OCI-LY1 (cell line): Measurements from ENCODE around the gene ARIH1.

ENCODE experiments used
- H2AFZ ChIP-seq: fragments of 200-600 bp; sonication (generic), shearing (Covaris generic); 2 replicates; pipeline ENCODE4 v1.6.0; 2014; ENCODE audit warnings: antibody characterized with exemption, mild to moderate bottlenecking, low read length
- H3F3A ChIP-seq: fragments of 200-600 bp; sonication (generic), shearing (Covaris generic); 2 replicates; pipeline ENCODE4 v1.6.0; 2014; ENCODE audit warnings: mild to moderate bottlenecking, antibody characterized with exemption, low read length, moderate library complexity; ENCODE audit not compliant: insufficient read depth
- H3K27ac ChIP-seq: fragments of 200-600 bp; sonication (generic); 2 replicates; pipeline ENCODE4 v1.5.1; 2014; ENCODE audit warnings: low read length, mixed run types, mild to moderate bottlenecking, low read depth; ENCODE audit not compliant: poor library complexity, severe bottlenecking
- H3K27me3 ChIP-seq: fragments of 200-600 bp; sonication (generic); 2 replicates; pipeline ENCODE4 v1.6.0; 2014; ENCODE audit warnings: antibody characterized with exemption, mild to moderate bottlenecking, low read length, moderate library complexity; ENCODE audit not compliant: insufficient read depth
- H3K36me3 ChIP-seq: fragments of 200-600 bp; sonication (generic); 2 replicates; pipeline ENCODE4 v1.6.1; 2014; ENCODE audit warnings: mild to moderate bottlenecking, antibody characterized with exemption, low read length, moderate library complexity, mixed read lengths; ENCODE audit not compliant: insufficient read depth
- H3K4me1 ChIP-seq: fragments of 200-600 bp; sonication (generic); 2 replicates; pipeline ENCODE4 v1.5.1; 2014; ENCODE audit warnings: mild to moderate bottlenecking, low read length, moderate library complexity; ENCODE audit not compliant: insufficient read depth, severe bottlenecking
- H3K4me2 ChIP-seq: fragments of 200-600 bp; sonication (generic), shearing (Covaris generic); 2 replicates; pipeline ENCODE4 v1.6.1; 2014; ENCODE audit warnings: low read length
- H3K4me3 ChIP-seq: fragments of 200-600 bp; sonication (generic); 2 replicates; pipeline ENCODE4 v1.5.1; 2014; ENCODE audit warnings: low read length, low read depth, mild to moderate bottlenecking, mixed read lengths; ENCODE audit not compliant: poor library complexity, severe bottlenecking
- H3K79me2 ChIP-seq: fragments of 200-600 bp; shearing (Covaris generic); 2 replicates; pipeline ENCODE4 v1.6.1; 2016; ENCODE audit warnings: mixed run types, low read length, mixed read lengths; ENCODE audit not compliant: insufficient read depth
- H3K9ac ChIP-seq: fragments of 200-600 bp; sonication (generic), shearing (Covaris generic); 2 replicates; pipeline ENCODE4 v1.6.1; 2014; ENCODE audit warnings: mild to moderate bottlenecking, low read length, mixed read lengths
- H3K9me2 ChIP-seq: fragments of 200-600 bp; sonication (generic), shearing (Covaris generic); 2 replicates; pipeline ENCODE4 v1.6.1; 2014; ENCODE audit warnings: low read depth, mild to moderate bottlenecking, low read length, mixed read lengths
- H3K9me3 ChIP-seq: fragments of 200-600 bp; shearing (Covaris generic); 2 replicates; pipeline ENCODE4 v1.6.1; 2014; ENCODE audit warnings: low read length, mixed read lengths
- H4K20me1 ChIP-seq: fragments of 200-600 bp; sonication (generic), shearing (Covaris generic); 2 replicates; pipeline ENCODE4 v1.6.0; 2016; ENCODE audit warnings: mild to moderate bottlenecking, low read length; ENCODE audit not compliant: insufficient read depth
- CTCF ChIP-seq: fragments of 200-600 bp; sonication (generic), shearing (Covaris generic); IDR thresholded peaks from 2 replicates; pipeline ENCODE4 v1.5.1; 2017; ENCODE audit warnings: mild to moderate bottlenecking, antibody characterized with exemption, low read length, moderate library complexity, mixed read lengths
- EZH2 ChIP-seq: fragments of 200-600 bp; sonication (generic), shearing (Covaris generic); IDR thresholded peaks from 2 replicates; pipeline ENCODE4 v1.8.0; 2017; ENCODE audit warnings: borderline replicate concordance, mixed run types, mild to moderate bottlenecking, antibody characterized with exemption, low read length, moderate library complexity, mixed read lengths

Gene ARIH1

GRCh38 chr15:72564091-72564490 lies 90.0 kb downstream of the ARIH1 start:
- no peak for TF ChIP-seq EZH2
- no peak for TF ChIP-seq CTCF
- Histone ChIP-seq H3K4me2 (no peak overlapping the region), H2AFZ (no peak overlapping the region), H3K79me2 (no peaks in the 10 kb centered on the region), H3K4me3 (no peak overlapping the region), H3K9me3 (no peaks in the 10 kb centered on the region), H3F3A (no peaks in the 10 kb centered on the region), H3K4me1 (no peaks in the 10 kb centered on the region), H3K9ac (no peak overlapping the region), H3K27me3 (no peaks in the 10 kb centered on the region), H4K20me1 (no peaks in the 10 kb centered on the region), H3K9me2 (no peaks in the 10 kb centered on the region), H3K27ac (no peak overlapping the region), H3K36me3 (peaks cover 56% of the 10 kb centered on the region; the same call in 1 of the 2 replicates)

GRCh38 chr15:72566973-72567372 lies 92.8 kb downstream of the ARIH1 start:
- Histone ChIP-seq H3K79me2 (no peaks in the 10 kb centered on the region), H3K9ac (no peak overlapping the region), H3K36me3 (peaks cover 75% of the 10 kb centered on the region), H3K4me3 (no peak overlapping the region), H3K27me3 (no peaks in the 10 kb centered on the region), H2AFZ (no peak overlapping the region), H3K4me2 (no peak overlapping the region), H3K9me2 (no peaks in the 10 kb centered on the region), H3F3A (no peaks in the 10 kb centered on the region), H3K9me3 (no peaks in the 10 kb centered on the region), H3K27ac (no peak overlapping the region), H4K20me1 (no peaks in the 10 kb centered on the region), H3K4me1 (no peaks in the 10 kb centered on the region)
- TF ChIP-seq EZH2 (no peak), CTCF (no peak)

- H2AFZ ChIP-seq: no peak overlapping the region
- no peaks in the 10 kb centered on the region for H3K27me3 ChIP-seq
- H3K9ac ChIP-seq: no peak overlapping the region
- no peaks in the 10 kb centered on the region for H3K79me2 ChIP-seq
- H3K4me1 ChIP-seq: no peaks in the 10 kb centered on the region
- TF ChIP-seq CTCF: no peak
- no peak for TF ChIP-seq EZH2
- H3F3A ChIP-seq: no peaks in the 10 kb centered on the region
- H4K20me1 ChIP-seq: no peaks in the 10 kb centered on the region
- H3K27ac ChIP-seq: no peak overlapping the region
- H3K36me3 ChIP-seq: peaks cover 60% of the 10 kb centered on the region
- H3K4me2 ChIP-seq: no peak overlapping the region
- no peaks in the 10 kb centered on the region for H3K9me3 ChIP-seq
- no peaks in the 10 kb centered on the region for H3K9me2 ChIP-seq
- H3K4me3 ChIP-seq: no peak overlapping the region
Observed at GRCh38 chr15:72570059-72570458, 95.9 kb downstream of the ARIH1 start.
